Measurements from ENCODE around the gene ERGIC2. TPM values are rescaled to one million over a fixed set of nuclear protein-coding genes. Genes with fewer than 3 reads are reported as not detected.

The ERGIC2 gene
- polyA plus RNA-seq, 3 donors, result 5.9 to 59.0 (median 52.7) TPM

GRCh38 chr12:29415111-29415510 is 34.1 kb upstream of the ERGIC2 start:
- H2AFZ ChIP-seq (ENCODE audit: insufficient read depth, low read depth, low read length, poor library complexity, severe bottlenecking), result no peak overlapping the region
- WGBS (ENCODE audit: insufficient coverage), result 74% methylated on average over 3 of the region's 4 CpGs

GRCh38 chr12:29414368-29414767 is 33.4 kb upstream of the ERGIC2 start:
- no peak overlapping the region for H3K27ac ChIP-seq (ENCODE audit: low read depth in 1 of 2, low read length in 2 of 2)
- no peak overlapping the region for H3K27ac Mint-ChIP-seq
- H3K27me3 Mint-ChIP-seq (ENCODE audit: low read depth in 3 of 3), result peaks cover 8 to 20% (median 13%) of the 10 kb centered on the region in 3 donors
- H3K4me1 ChIP-seq (ENCODE audit: control insufficient read depth in 1 of 2, insufficient read depth in 2 of 2, low read length in 2 of 2), result no peaks in the 10 kb centered on the region
- H3K36me3 ChIP-seq (replicated peaks in 1 of 2; ENCODE audit: control insufficient read depth in 1 of 2, insufficient read depth in 2 of 2, low read length in 2 of 2), result no peaks in the 10 kb centered on the region
- no peak for TF ChIP-seq CTCF (IDR thresholded peaks at IDR 0.05)
- no peak overlapping the region for H3K4me3 Mint-ChIP-seq
- H3K9me3 ChIP-seq (replicated peaks in 1 of 2; ENCODE audit: control insufficient read depth in 1 of 2, insufficient read depth in 1 of 2, low read length in 2 of 2), result no peaks in the 10 kb centered on the region
- no peak overlapping the region for H3K9ac ChIP-seq (ENCODE audit: insufficient read depth, low read length, poor library complexity, severe bottlenecking)
- no peaks in the 10 kb centered on the region for H3K4me1 Mint-ChIP-seq
- no peak for DNase-seq
- H3K27me3 ChIP-seq (ENCODE audit: control insufficient read depth in 2 of 2, insufficient read depth in 2 of 2, low read length in 2 of 2), result peaks cover 10 to 18% of the 10 kb centered on the region in 2 donors
- no peaks in the 10 kb centered on the region for H4K20me1 ChIP-seq (ENCODE audit: insufficient read depth, low read length)
- no peak overlapping the region for H2AFZ ChIP-seq (ENCODE audit: insufficient read depth, low read depth, low read length, poor library complexity, severe bottlenecking)
- H3K4me2 ChIP-seq (replicated peaks; ENCODE audit: extremely low read depth, low read length, poor library complexity, severe bottlenecking), result no peak overlapping the region
- no peaks in the 10 kb centered on the region for H3K36me3 Mint-ChIP-seq
- no peak overlapping the region for H3K4me3 ChIP-seq (replicated peaks in 1 of 3; ENCODE audit: low read depth in 2 of 3, low read length in 3 of 3)
- peaks cover 1 to 18% (median 7%) of the 10 kb centered on the region in 7 donors for H3K9me3 Mint-ChIP-seq
- intact Hi-C loops (cut with micrococcal nuclease), result no loop called here
- H3K79me2 ChIP-seq (ENCODE audit: insufficient read depth, low read length), result no peaks in the 10 kb centered on the region

More at GRCh38 chr12:29415111-29415510, 34.1 kb upstream of the ERGIC2 start:
- TF ChIP-seq CTCF (IDR thresholded peaks at IDR 0.05), result no peak
- no peaks in the 10 kb centered on the region for H3K36me3 ChIP-seq (replicated peaks in 1 of 2; ENCODE audit: control insufficient read depth in 1 of 2, insufficient read depth in 2 of 2, low read length in 2 of 2)
- H3K4me1 ChIP-seq (ENCODE audit: control insufficient read depth in 1 of 2, insufficient read depth in 2 of 2, low read length in 2 of 2), result no peaks in the 10 kb centered on the region
- H3K27me3 ChIP-seq (ENCODE audit: control insufficient read depth in 2 of 2, insufficient read depth in 2 of 2, low read length in 2 of 2), result peaks cover 13 to 18% of the 10 kb centered on the region in 2 donors
- no peaks in the 10 kb centered on the region for H3K9me3 ChIP-seq (replicated peaks in 1 of 2; ENCODE audit: control insufficient read depth in 1 of 2, insufficient read depth in 1 of 2, low read length in 2 of 2)
- no peaks in the 10 kb centered on the region for H3K79me2 ChIP-seq (ENCODE audit: insufficient read depth, low read length)
- H3K9ac ChIP-seq (ENCODE audit: insufficient read depth, low read length, poor library complexity, severe bottlenecking), result no peak overlapping the region
- peaks cover 8 to 20% (median 13%) of the 10 kb centered on the region in 3 donors for H3K27me3 Mint-ChIP-seq (ENCODE audit: low read depth in 3 of 3)
- no peaks in the 10 kb centered on the region for H4K20me1 ChIP-seq (ENCODE audit: insufficient read depth, low read length)
- H3K4me3 Mint-ChIP-seq, result no peak overlapping the region
- H3K4me3 ChIP-seq (replicated peaks in 1 of 3; ENCODE audit: low read depth in 2 of 3, low read length in 3 of 3), result no peak overlapping the region
- intact Hi-C loops (cut with micrococcal nuclease), result no loop called here
- H3K4me2 ChIP-seq (replicated peaks; ENCODE audit: extremely low read depth, low read length, poor library complexity, severe bottlenecking), result no peak overlapping the region
- no peak overlapping the region for H3K27ac Mint-ChIP-seq
- H3K9me3 Mint-ChIP-seq, result peaks cover 1 to 12% (median 7%) of the 10 kb centered on the region in 7 donors
- DNase-seq, result no peak
- no peaks in the 10 kb centered on the region for H3K4me1 Mint-ChIP-seq
- no peaks in the 10 kb centered on the region for H3K36me3 Mint-ChIP-seq
- no peak overlapping the region for H3K27ac ChIP-seq (ENCODE audit: low read depth in 1 of 2, low read length in 2 of 2)

Data from CD14-positive monocyte (primary cell).